ENCODE data around the gene HEXIM2. TPM values are rescaled to one million over a fixed set of nuclear protein-coding genes. Genes with fewer than 3 reads are reported as not detected.

Gene HEXIM2
- total and polyA plus RNA-seq, 2 of the 13 experiments (the other 11 are each of a cell fraction or from before 2014, with no cell fraction given), result 27.1 to 32.4 TPM

DNA sequence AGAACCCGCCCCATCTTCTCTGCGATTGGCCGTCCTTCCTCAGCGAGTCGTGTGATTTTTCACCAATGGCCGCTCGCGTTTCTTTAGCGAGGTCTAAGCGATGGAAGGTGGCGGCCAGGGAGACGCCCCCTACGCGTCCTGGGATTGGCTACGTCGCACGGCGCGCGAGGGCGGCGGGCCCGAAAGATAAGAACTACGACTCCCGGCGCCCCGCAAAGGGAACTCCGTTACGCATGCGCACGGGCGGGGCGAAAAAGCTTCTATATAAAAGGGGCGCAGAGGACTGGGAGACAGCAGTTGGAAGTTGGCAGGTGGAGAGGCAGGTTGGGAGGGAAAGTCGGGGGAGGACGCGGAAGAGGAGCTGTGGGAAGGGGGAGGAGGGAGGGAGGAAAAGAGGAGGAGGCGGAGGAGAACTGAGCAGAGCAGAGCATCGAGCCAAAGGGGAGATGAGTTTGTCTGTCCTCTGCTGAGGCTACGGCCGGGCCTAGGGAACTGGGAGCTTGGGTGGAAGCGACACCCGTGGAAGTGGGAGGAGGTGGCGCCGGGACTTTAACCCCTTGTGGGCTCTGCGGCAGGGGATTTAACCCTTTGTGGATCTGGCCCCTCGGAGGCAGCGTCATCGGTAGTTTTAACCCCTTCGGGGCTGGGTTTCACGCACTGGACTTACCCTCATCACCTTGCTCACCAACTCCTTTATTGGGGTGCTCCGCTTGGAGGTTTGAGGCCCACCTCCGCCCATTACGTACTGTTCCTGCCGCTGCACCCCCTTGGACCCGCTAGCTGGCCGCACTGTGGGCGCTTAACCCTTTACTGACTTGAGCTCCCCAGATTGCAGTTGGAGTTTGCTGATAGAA lies 13.3 kb upstream of the HEXIM2 start, which contains the start of gene HEXIM1 (continued):
- TF ChIP-seq, protein P1, sequence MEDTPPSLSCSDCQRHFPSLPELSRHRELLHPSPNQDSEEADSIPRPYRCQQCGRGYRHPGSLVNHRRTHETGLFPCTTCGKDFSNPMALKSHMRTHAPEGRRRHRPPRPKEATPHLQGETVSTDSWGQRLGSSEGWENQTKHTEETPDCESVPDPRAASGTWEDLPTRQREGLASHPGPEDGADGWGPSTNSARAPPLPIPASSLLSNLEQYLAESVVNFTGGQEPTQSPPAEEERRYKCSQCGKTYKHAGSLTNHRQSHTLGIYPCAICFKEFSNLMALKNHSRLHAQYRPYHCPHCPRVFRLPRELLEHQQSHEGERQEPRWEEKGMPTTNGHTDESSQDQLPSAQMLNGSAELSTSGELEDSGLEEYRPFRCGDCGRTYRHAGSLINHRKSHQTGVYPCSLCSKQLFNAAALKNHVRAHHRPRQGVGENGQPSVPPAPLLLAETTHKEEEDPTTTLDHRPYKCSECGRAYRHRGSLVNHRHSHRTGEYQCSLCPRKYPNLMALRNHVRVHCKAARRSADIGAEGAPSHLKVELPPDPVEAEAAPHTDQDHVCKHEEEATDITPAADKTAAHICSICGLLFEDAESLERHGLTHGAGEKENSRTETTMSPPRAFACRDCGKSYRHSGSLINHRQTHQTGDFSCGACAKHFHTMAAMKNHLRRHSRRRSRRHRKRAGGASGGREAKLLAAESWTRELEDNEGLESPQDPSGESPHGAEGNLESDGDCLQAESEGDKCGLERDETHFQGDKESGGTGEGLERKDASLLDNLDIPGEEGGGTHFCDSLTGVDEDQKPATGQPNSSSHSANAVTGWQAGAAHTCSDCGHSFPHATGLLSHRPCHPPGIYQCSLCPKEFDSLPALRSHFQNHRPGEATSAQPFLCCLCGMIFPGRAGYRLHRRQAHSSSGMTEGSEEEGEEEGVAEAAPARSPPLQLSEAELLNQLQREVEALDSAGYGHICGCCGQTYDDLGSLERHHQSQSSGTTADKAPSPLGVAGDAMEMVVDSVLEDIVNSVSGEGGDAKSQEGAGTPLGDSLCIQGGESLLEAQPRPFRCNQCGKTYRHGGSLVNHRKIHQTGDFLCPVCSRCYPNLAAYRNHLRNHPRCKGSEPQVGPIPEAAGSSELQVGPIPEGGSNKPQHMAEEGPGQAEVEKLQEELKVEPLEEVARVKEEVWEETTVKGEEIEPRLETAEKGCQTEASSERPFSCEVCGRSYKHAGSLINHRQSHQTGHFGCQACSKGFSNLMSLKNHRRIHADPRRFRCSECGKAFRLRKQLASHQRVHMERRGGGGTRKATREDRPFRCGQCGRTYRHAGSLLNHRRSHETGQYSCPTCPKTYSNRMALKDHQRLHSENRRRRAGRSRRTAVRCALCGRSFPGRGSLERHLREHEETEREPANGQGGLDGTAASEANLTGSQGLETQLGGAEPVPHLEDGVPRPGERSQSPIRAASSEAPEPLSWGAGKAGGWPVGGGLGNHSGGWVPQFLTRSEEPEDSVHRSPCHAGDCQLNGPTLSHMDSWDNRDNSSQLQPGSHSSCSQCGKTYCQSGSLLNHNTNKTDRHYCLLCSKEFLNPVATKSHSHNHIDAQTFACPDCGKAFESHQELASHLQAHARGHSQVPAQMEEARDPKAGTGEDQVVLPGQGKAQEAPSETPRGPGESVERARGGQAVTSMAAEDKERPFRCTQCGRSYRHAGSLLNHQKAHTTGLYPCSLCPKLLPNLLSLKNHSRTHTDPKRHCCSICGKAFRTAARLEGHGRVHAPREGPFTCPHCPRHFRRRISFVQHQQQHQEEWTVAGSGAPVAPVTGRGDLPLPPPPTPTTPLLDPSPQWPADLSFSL (CRISPR knock-in tag; IDR thresholded peaks at IDR 0.05), result no peak
- peak; percentile 97 for TF ChIP-seq ATF7-NPFF (CRISPR knock-in tag; IDR thresholded peaks at IDR 0.05; ENCODE audit: low read depth)
- TF ChIP-seq ZNF879 (CRISPR knock-in tag; IDR thresholded peaks at IDR 0.05), result no peak
- TF ChIP-seq, protein P2, sequence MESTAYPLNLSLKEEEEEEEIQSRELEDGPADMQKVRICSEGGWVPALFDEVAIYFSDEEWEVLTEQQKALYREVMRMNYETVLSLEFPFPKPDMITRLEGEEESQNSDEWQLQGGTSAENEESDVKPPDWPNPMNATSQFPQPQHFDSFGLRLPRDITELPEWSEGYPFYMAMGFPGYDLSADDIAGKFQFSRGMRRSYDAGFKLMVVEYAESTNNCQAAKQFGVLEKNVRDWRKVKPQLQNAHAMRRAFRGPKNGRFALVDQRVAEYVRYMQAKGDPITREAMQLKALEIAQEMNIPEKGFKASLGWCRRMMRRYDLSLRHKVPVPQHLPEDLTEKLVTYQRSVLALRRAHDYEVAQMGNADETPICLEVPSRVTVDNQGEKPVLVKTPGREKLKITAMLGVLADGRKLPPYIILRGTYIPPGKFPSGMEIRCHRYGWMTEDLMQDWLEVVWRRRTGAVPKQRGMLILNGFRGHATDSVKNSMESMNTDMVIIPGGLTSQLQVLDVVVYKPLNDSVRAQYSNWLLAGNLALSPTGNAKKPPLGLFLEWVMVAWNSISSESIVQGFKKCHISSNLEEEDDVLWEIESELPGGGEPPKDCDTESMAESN (CRISPR knock-in tag; conservative IDR thresholded peaks at IDR 0.05), result peak; percentile 78; the same call in 1 of the 2 replicates
- TF ChIP-seq SMAD1 (CRISPR knock-in tag; IDR thresholded peaks at IDR 0.05; ENCODE audit: borderline replicate concordance, low read depth), result peak; percentile 46; the same call in 1 of the 2 replicates
- TF ChIP-seq ZNF354B (CRISPR knock-in tag; IDR thresholded peaks at IDR 0.05), result peak; percentile 36; the same call in 1 of the 2 replicates
- no peak; the same call in 1 of the 2 replicates for TF ChIP-seq HOXA3 (CRISPR knock-in tag; IDR thresholded peaks at IDR 0.05)
- TF ChIP-seq JARID2 (CRISPR knock-in tag; IDR thresholded peaks at IDR 0.05; ENCODE audit: insufficient replicate concordance), result peak; percentile 20
- no peak for TF ChIP-seq ZNF484 (CRISPR knock-in tag; IDR thresholded peaks at IDR 0.05; ENCODE audit: borderline replicate concordance, low read depth)
- TF ChIP-seq, protein P3, sequence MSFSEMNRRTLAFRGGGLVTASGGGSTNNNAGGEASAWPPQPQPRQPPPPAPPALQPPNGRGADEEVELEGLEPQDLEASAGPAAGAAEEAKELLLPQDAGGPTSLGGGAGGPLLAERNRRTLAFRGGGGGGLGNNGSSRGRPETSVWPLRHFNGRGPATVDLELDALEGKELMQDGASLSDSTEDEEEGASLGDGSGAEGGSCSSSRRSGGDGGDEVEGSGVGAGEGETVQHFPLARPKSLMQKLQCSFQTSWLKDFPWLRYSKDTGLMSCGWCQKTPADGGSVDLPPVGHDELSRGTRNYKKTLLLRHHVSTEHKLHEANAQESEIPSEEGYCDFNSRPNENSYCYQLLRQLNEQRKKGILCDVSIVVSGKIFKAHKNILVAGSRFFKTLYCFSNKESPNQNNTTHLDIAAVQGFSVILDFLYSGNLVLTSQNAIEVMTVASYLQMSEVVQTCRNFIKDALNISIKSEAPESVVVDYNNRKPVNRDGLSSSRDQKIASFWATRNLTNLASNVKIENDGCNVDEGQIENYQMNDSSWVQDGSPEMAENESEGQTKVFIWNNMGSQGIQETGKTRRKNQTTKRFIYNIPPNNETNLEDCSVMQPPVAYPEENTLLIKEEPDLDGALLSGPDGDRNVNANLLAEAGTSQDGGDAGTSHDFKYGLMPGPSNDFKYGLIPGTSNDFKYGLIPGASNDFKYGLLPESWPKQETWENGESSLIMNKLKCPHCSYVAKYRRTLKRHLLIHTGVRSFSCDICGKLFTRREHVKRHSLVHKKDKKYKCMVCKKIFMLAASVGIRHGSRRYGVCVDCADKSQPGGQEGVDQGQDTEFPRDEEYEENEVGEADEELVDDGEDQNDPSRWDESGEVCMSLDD (CRISPR knock-in tag; IDR thresholded peaks at IDR 0.05; ENCODE audit: borderline replicate concordance), result peak; percentile 23; the same call in 1 of the 2 replicates
- TF ChIP-seq MZF1 (CRISPR knock-in tag; IDR thresholded peaks at IDR 0.05; ENCODE audit: borderline replicate concordance), result no peak
